Activated T-cell treated with anti-CD3 and anti-CD28 coated beads, Interleukin-2, amount 50 U/mL, for 1 hour (primary cell): ENCODE measurements around the gene STYXL2.
A peak's percentile ranks its signal among the peaks of the same experiment; 100 is the strongest.

Experiments used
- DNase-seq: peaks from one replicate; pipeline ENCODE4 v3.0.0-alpha.2; 2020

Gene STYXL2

DNA sequence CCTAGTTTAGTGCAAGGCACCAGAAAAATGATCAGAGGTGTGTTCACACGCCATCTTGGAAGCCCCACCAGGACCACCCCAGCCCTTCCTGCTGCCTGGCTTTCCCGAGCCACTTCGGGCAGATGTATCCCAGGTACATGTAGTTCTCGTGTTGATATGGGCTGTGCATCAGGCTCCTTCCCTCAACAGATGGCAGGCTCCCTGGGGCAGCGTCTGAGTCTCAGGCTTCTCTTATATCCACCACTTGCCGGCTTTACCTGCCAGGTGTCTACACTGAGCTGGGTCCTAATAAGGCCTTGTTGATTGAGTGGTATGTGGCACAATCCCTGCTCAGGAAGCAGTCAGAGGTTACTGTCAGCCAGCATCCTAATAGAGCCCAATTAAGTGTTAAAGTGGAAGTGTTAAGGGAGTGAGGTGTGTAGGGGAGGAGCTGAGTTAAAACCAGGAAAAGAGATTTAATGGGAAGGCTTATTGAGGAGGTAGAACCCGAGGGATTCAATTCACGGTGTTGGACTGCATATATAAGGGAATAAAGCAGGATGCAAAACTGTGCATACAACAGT is 12.2 kb upstream of the STYXL2 start:
- DNase-seq = no peak

DNA sequence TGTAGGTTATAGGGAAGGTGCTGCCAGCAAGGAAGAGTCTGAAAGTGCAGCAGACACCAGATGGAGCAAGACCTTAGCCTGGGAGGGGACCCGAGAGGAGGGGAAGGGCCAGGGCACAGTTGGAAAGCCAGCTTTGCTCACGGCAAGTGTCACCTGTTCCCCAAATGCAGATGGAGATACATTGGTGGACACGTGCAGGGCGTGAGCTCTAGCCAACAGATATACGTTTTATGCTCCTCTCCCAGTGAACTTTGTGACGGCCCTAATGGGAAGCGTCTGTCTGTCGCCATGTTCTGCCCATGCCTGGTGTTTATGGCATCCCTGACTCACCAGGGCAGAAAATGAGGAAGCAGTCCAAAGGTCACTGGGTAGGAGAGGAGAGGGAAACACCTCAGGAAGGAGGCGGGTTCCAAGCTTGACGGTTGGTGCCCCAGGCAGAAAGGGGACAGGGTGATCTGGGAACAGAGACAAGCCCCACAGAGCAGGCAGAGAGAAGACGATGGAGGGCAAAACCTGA is 11.3 kb upstream of the STYXL2 start:
- DNase-seq = no peak

DNA sequence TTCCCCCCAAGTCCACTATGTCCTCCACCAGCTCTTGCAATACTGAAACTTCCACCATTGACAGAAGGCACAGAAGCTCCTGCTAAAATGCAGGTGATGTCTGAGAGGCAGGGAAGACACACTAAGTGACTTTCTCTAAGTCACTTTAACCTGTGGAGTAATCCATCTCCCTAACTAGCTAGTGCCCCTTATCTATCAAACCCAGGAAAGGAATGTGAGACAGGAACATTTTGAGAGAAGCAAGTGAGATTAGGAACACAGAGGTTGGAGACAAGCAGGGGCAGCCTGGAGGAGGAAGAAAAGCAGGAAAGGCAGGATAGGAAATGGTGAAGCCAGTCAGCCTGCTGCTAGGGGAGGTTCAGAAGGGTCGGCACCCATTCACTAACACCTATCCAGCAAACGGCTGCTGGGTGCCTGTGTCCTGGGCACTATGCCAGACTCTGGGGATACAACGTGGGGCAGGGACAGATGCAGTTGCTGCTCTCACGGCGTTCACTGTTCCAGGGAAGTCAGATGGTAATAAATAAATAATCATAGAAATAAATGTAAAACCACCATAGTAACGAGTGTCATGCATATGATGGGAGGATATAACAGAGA is 10.7 kb upstream of the STYXL2 start:
- no peak for DNase-seq

DNA sequence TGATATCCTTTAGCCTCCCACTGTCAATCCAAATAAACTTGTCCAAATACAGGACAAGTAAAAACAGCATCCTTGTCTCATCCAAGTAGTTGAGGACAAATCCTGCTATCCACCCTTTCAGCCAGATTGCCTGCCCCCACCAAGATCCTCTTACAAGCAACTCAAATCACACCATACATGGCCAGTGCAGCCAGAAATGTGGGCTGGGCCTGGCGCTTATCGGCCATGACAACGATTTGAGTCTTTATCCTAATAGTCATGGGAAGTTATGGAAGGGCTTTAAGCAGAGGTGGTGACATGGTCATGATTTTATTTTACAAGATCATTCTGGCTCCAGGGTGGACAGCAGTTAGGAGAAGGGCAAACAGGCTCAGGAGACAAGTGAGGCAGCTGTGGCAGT is 10.0 kb upstream of the STYXL2 start:
- no peak for DNase-seq

DNA sequence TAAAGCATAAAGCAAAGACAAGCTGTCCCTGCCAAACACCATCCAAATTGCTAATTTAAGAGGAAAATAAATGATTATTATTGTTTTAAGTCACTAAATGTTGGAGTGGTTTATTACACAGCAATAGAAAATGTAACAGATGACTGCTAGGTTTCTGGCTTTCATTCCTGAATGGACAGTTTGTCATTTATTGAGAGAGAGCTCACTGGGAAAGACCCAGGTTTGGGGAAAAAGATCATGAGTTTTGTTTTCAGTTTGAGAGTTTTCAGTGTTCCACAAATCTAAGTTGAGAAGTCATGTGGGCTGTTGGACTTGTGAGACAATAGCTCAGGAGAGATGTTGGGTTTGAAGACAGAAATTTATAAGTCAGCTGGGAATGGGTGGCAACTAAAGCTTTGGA is 9.1 kb upstream of the STYXL2 start:
- no peak for DNase-seq

DNA sequence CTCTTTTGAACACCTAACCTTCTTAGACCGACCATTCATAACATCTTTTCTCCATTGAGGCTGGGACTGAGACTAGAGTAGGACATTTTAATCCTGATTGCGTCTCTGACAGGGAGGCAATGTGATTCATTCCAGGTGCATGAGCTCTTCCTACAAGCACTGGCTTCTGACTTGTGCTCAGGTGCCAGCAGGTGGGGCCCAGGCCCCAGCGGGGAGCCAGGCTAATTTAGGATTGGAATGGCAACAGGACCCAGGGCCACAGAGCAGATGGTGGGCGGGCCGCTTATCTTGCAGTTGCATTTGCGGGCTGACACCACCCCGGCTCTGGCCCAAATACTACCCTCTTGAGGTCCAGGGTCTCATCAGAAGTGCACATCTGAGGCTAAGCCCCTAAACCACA is 7.8 kb upstream of the STYXL2 start:
- DNase-seq = no peak

DNA sequence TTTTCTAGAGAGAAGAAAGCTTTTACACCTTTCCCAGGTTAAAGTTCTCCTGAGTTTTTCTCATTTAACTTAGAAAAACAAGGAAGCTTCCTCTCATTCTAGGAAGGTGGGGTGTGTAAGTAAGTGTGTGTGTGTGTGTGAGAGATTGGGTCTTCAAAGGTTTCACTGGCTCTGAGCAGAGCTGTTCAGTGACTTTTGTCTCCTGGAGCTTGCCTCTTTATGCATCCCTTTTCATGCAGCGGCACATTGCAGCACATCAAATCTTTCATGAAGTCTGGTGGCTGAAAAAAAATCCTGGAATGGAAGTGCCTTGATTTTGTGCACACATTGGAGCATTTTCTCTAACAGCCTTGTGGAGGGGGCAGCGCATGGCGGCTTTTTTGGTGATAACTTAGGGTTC is 7.1 kb upstream of the STYXL2 start:
- no peak for DNase-seq

DNA sequence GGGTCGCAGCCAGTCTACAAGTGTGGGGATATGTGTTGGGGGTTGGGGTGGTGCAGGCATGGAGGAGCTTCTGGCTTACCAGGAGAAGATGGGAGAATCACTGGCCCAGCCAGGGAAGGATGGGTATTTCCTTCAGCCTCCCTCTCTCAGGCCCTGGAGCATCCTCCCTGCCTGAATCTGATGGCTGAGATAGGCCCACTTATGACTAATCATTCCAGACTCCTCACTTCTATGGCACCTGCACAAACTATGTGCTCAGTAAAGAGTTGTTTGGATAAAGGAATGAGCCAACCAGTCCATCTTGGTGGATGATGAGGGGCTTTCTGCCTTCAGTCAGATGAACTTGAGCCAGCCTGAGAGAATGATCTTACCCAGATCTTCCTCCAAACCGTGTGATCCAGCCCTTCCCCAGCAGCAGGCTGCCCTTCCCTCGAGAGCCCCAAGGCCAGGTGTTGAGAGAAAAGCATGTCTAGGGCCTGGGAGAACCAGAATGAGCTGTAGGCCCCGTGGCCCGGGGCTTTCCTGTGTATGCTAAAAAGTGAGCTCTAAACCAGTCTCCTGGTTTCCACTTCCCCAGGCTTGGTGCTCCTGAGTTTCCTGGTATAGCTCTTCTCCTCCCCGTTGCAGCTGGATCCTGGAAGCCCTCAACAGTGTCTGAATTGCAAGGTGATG is 5.0 kb upstream of the STYXL2 start:
- no peak for DNase-seq

DNA sequence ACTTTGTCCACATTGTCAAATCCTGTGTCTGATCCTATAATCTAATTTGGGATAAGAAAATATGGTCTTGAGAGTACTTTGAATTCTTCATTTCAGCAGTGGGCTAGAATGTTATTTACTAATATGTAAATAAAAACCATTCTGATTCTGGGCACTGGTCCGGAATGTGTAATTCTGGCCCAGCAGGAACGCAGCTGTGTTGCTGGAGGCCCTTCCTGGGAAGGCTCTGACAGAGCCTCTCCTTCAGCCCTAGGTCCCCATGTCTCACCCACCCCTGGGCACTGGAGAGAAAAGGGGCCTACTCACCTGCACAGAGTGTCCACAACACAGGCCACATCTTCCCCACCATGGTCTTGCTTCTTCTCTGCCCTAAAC is 3.9 kb upstream of the STYXL2 start:
- DNase-seq = no peak

DNA sequence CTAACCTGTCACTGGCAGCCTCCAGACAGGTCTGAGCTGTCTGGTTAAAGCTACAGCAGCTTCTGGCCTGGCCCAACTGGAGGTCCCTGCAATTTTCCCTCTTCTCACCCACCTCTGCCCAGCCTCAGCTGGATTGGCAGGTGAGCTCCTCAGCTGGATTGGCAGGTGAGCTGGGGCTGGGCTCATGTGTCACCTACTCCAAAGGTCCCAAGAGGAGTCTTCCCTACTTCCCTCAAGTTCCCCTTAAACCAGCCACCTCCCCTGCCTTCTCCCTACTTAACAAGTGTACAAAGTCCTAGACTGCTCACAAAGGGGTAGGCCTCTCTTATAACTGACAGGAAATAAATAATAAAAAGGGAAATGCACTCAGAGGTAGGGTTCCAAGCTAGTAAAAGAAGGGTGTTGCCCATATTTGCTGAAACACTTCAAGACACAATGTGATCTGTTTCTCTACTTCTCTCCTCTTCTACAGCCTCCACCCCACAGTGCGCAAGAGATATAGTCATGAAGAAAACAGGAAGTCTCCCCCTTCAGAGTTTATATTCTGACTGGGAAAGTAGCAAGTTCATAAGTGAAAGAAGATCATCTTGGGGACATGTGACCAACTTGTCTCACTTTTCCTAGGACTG is 3.4 kb upstream of the STYXL2 start, which contains the start of gene GPA33:
Gene GPA33, minus strand, starts transcription at position 64 of the 629 bp plus-strand sequence. CDS start 90 bp downstream, outside the sequence.
- DNase-seq = peak; percentile 32

DNA sequence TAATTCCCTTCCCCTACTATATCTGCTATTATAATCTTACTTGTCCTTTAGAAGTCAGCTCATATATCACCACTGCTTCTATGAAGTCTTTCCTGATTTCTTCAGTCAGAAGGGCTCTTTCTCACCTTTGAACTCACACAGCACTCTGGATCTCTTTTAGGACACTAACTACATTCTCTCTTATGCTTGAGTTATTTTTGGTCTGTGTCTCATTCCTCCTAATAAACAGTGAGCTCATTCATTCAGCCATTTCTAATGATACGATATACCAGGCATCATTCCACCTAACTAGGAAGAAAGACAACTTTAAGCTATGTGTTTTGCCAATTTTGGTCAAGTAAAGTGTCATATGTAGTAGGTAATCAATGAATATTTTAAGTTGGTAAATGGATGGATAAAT is 1.2 kb upstream of the STYXL2 start:
- no peak for DNase-seq

DNA sequence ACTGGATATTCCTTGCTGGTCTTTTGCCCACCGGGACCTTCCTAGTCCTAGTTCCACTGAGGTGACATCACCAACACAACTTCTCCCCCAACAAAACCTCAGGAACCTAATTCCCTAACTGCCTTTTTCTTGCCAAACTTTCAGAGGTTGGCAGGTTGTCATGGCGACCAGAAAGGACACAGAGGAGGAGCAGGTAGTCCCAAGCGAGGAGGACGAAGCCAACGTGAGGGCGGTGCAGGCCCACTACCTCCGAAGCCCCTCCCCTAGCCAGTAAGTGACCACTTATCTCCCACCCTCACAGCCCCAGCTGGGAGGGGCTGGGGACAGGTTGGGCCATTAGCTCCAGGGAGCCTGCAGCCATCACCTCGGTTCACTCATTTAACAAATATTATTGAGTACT is 815 bp downstream of the STYXL2 start:
- DNase-seq = no peak

DNA sequence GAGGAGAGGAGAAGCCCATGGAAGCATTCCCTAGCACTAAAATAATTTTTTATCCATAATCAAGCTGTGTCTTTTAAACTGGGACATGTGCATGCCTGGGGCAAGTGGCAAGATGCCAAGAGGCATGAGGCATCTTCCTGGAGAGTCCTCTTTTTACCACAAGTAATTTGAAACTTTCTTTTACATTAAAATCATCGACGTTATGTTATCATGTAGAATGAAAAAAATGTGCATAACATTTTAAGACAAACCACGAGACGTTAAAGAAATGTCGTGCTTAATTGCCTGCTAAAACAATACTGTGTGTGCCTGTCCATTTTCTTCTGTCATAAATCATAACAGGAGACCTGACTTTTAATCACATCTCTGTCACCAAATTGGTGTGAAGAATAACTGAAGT is 1.5 kb downstream of the STYXL2 start:
- DNase-seq = no peak

DNA sequence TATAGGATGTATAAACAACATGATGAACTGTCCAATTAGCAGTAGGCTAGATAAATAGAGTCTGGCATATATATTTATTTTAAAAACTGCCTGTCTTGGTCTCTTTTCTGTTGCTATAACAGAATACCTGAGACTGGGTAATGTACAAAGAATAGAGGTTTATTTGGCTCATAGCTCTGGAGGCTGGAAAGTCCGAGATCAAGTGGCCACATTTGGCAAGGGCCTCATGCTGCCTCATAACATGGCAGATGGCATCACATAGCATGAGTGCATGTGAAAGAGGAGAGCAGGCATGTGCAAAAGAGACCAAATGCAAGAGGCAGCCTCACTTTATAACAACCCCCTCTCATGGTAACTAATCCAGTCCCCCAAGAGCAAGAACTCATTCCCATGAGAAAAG is 6.0 kb downstream of the STYXL2 start:
- DNase-seq = no peak

DNA sequence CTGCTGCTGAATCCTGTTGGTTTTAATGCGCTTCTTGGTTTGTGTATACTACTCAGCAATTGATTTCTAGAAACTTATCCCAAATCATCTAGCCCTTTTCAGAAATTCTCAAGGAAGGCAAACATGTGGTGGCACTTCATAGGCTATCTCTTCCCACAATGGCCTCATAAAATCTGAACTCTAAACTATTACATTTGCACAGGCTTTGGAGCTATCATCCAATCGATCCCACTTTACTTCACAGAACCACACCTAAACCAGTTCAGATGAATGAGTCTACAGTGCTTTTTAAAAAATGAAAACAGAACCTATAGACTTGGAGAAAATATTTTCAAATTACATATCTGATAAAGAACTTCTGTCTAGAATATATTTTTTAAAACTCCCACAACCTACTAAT is 6.9 kb downstream of the STYXL2 start:
- no peak for DNase-seq

DNA sequence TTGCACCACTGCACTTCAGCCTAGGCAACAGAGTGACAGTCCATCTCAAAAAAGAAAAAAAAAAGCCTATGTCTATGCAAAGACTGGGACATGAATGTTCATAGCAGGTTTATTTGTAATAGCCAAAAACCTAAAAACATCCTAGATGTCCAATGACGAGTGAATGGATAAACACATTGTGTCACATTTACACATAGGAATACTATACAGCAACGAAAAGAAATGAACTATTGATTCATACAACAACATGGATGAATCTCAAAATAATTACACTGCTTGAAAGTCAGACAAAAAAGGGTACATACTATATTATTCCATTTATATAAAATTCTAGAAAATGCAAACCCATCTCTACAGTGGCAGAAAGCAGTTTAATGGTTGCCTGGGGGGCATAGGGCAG is 7.9 kb downstream of the STYXL2 start:
- DNase-seq = no peak

DNA sequence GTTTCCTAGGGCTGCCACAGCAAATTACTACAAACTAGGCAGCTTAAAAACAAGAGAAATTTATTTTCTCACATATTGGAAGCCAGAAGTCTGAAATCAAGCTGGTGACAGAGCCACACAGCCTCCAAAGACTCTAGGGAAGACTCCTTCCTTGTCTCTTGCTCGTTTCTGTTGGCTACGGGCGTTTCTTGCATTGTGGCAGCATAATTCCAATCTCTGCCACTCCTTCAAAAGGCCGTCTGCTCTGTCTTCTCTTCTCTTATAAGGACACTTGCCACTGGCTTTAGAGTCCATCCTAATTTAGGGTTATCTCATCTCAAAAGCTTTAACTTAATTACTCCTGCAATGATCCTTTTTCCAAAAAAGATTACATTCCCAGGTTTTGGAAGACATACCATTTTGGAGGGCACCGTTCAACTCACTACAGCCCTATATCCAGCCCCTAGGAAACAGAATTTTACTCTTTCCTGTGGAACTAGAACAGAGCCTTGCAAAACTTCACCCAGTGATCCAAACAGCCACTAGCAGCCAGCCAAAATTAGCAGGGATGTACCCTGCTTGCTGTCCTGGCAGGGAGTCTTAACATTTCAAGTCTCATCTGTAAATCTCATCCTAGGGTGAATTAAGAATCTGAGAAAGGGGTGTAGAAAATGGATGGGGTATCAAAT is 9.2 kb downstream of the STYXL2 start:
- DNase-seq = no peak

DNA sequence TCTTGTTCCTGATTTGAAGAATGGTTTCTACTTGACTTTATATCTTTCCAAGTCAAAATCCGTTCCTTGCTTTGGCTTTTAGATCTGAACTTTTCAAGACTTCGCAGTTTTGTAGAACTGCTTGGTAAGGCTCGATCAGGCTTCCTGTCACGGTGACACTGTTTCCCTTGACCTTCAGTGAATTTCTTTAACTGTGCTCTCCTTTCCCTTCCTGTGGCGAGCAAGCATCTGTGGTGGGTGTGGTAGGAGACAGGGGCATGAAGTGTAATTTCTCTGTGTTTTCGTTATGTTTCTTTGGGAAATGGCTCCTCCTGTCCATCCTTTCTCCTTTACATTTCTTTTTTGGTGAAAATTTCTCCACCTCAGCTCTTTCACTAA is 10.4 kb downstream of the STYXL2 start:
- no peak for DNase-seq

DNA sequence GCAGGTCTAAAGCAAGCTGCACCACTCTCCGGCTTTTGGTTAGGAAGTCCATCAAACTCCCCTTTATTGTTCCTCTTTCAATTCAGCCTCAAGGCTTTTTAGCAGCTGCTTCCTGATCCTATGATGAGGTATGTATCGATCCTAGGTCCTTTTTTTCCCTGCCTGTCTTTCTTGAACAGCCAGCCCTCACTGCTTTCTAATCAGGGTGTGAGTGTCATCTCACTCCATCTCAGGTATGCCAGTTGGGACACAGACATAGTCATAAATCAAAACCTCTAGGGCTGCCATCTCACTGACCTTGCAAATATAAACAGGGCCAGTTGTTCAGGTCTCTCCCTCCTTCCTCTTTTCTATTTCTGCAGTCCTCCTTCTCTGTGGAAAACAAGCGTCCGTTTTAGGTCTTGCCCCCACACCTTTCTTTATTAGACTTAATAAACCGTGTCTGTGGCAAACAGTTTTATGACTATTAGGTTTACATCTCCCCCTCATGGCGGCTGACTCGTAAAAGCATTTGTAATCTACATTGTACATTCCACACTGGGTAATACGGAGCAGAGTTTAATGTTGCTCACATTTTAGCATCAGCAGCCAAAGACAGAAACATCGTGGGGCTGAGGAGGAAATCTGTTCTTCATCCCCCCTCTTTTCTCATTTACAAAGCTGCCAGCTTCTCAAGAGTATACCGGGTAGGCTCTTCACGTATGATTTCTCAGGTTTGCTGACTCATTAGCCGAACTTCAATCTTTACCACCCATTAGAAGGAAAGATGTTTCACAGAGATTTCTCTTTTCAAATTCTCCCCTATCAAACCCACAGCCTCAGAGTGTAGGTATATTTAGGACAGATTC is 11.6 kb downstream of the STYXL2 start:
- no peak for DNase-seq

DNA sequence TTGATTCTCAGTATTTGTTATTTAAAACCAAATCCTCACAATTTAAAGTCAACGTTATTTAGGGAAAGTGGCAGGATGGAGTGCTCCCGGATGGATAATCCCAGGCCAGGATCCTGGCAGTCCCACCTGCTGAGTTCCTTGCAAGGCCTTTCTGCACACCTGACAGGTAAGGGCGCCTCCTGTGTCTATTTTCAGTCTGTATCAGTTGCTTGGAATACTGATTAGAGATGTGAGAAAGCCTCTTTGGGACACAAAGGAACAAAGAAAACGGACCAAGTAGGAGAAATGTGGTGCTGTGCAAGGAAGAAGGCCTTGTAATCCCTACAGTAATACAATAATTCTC is 12.2 kb downstream of the STYXL2 start:
- no peak for DNase-seq

DNA sequence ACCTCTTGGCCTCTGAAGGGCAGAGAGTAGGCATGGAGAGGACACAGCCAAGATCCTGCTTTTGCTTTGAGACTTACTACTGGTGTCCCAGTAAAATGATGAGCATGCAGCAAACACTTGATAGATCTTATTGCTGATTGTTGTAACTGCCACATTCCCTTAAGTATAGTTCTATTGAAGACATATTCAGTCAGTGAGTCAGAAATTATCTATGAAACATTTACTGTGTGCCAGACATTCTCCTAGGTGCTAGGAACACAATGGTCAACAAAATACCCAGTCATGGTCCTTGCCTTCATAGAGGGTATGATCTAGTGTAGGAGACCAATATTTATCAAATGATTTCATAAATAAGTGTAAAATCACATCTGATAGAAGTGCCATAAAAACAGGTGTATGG is 13.6 kb downstream of the STYXL2 start:
- no peak for DNase-seq

DNA sequence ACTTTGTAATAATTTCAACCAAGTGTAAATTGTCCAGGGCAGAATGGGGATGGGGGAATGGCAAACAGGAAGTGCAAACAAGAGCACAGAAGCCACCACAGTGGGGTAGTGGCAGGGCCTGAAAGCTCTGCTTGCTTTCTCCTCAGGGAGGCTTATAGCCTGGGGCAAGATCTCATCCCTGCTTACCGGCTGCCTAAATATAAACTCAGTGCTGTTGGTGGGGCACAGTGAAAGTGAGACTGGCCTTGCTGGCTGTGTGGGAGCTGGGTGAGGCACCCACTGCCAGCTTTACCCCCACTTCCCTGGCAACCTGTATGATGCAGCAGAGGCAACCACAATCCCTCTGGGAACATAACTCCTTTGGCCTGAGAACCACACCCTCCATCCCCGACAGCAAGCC is 15.2 kb downstream of the STYXL2 start:
- no peak for DNase-seq

DNA sequence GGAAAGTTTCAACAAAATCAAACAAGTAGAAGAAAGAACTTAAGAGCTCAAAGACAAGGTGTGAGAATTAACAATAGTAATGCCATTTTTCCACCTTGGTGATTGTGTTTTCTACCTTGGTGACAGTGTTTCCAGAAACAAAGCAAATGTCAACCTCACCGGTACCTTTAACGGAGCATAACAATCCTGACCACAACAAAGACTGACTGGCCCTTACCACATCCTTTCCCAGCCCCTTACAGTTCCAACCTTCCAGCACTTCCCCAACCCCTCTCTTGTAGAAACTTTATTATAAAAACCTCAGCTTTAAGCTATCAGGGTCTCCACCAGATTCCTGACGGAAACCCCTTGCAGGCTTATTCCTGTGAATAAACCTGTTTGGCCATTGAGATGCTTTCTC is 16.7 kb downstream of the STYXL2 start:
- DNase-seq = no peak
